Fibroblast of mammary gland (primary cell): Measurements from ENCODE around the gene KAT7.
A peak's percentile ranks its signal among the peaks of the same experiment; 100 is the strongest.

Source experiments
- DNase-seq: peaks from one replicate; pipeline ENCODE4 v3.0.0-alpha.2; 2010; ENCODE audit warnings: low read depth
- H3K4me3 ChIP-seq: 2 replicates; pipeline ENCODE4 v1.5.1; 2011; ENCODE audit warnings: low read depth, mild to moderate bottlenecking, low read length, moderate library complexity; ENCODE audit not compliant: control insufficient read depth
- CTCF ChIP-seq: conservative IDR thresholded peaks from 2 replicates; pipeline ENCODE4 v1.5.1; 2011; ENCODE audit warnings: low read depth, low read length, inconsistent platforms; ENCODE audit not compliant: control insufficient read depth, insufficient read depth

The KAT7 gene

DNA sequence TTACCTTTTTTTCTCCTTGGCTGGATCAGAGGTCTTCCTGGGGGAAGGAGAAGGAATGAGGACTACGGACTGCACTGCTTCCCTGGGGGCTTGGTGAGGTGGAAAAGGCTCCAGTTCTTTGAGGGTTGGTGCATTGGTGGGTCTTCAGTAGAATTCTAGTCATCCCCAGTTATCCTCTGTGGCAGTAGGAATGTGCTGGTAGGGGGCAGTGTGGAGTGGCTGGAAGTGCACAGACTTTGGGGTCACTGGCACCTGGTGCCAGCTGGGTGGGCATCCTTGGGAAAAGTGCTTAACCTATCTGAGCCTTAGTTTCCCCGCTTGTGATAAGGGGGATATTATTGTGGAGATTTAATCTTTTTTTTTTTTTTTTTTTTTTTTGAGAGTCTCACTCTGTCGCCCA lies 53.1 kb downstream of the KAT7 start:
- no peak overlapping the region for H3K4me3 ChIP-seq
- TF ChIP-seq CTCF: peak; percentile 6
- DNase-seq: no peak

DNA sequence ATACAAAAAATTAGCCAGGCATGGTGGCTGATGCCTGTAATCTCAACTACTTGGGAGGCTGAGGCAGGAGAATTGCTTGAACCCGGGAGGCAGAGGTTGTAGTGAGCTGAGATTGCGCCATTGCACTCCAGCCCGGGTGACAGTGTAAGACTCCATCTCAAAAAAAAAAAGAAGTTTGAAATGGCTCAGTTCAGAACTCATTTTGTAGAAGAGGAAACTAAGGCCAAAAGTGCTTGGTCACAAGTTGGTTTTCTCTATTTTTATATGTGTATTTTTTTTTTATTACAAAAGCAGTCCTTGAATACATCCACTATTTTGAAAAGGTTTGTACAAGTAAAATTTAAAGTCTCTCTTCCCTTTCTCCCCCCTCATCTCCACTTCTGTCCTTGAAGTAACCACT lies 53.9 kb downstream of the KAT7 start:
- no peak overlapping the region for H3K4me3 ChIP-seq
- no peak for DNase-seq
- TF ChIP-seq CTCF: no peak

- no peak for TF ChIP-seq CTCF
- no peak overlapping the region for H3K4me3 ChIP-seq
- no peak for DNase-seq
Measured at GRCh38 chr17:49842846-49843245, 54.4 kb downstream of the KAT7 start.

DNA sequence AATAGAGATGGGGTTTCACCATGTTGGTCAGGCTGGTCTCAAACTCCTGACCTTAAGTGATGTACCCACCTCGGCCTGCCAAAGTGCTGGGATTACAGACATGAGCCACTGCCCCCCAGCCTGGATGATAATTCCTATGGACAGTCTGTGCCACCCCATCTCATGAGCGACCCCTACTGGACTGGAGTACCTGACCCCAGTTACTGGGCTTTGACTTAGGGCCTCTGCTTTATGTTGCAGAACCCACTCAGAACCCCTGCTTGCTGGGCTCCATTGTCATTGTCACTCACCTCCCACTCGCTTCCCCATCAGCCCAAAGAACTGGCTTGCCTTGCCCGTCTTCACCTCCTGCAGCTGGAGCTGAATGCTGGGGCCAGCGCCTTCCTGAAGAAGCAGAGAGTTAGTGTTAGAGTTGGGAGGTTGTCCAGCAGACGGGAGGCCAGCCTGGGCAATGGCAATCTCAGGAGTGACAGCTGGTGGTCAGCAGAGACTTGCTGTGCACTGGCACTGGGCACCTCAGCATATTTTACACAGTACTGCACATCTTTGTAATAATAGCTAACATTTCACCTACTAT lies 55.4 kb downstream of the KAT7 start:
- TF ChIP-seq CTCF: peak; percentile 52
- peak; percentile 16 for DNase-seq
- no peak overlapping the region for H3K4me3 ChIP-seq

DNA sequence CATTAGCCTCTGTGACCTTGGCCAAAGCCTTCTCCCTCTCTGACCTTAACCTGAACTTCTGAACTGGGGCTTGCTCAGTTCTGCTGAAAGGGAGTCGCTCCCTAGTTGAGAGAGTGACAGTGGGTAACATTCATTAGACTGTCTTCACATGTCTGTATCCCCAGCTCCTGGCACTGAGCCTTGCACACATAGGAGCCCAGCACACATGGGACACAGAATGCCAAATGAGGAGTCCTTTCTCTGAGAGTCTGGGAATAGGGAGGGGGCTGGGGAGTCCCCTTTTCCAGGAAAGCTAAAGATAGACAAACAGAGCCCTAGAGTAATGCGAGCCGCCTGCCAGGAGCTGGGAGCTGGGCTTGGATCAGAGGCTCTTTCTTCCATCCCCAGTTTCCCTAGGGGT lies 56.8 kb downstream of the KAT7 start:
- no peak for TF ChIP-seq CTCF
- no peak for DNase-seq
- H3K4me3 ChIP-seq: no peak overlapping the region

DNA sequence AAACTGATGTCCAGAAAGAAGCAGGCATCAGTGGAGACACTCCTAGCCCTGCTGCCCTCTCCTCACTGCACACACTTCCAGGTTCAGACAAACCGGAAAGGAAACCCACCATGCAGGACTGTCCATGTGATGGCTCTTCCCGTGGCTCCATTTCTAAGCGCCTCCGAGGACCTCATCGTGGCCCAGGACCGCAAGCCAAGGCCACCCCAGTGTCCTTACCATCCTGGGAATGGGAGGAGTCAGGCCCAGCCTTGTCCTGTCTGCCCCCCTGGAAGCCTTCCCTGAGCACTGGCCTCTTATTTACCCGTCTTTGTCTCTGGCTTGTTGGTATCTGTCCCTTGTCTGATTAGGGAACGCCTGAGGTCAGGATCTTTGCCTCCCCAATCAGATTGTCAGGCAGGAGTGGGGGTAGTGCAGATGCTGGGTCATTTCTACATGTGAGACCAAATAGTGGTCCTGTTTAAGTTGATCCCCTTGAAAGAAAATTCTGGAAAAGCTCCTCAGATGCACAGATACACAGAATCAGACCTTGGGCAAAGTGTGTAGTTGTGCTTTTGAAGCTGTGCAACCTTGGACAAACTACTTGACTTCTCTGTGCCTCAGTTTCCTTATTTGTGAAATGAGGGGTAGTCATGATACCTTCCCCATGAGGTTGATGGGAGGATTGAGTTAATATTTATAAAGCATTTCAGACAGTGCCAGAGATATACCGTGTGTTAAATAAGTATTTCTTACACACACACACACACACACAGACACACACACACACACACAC lies 58.6 kb downstream of the KAT7 start:
- TF ChIP-seq CTCF: no peak
- DNase-seq: no peak
- H3K4me3 ChIP-seq: no peak overlapping the region
